ENCODE measurements around the gene TRIM8.
A peak's percentile ranks its signal among the peaks of the same experiment; 100 is the strongest.

Gene TRIM8

GRCh38 chr10:102668326-102669107 is 24.2 kb downstream of the TRIM8 start:
- H4K20me1 ChIP-seq (ENCODE audit: insufficient read depth, low read length, poor library complexity, severe bottlenecking) = no peaks in the 10 kb centered on the region
- TF ChIP-seq EZH2phosphoT487 (IDR thresholded peaks at IDR 0.05; ENCODE audit: borderline replicate concordance) (no peak), CTCF (conservative IDR thresholded peaks at IDR 0.05; ENCODE audit: low read length) (no peak)
- H3K9me2 ChIP-seq (replicated peaks; ENCODE audit: low read depth, low read length) = no peaks in the 10 kb centered on the region
- H3K4me1 ChIP-seq (ENCODE audit: insufficient read depth, low read length, poor library complexity, severe bottlenecking) = peaks cover 44% of the 10 kb centered on the region
- no peak overlapping the region for H3K4me3 ChIP-seq (ENCODE audit: low read length, poor library complexity, severe bottlenecking)
- no peak overlapping the region for H3K4me2 ChIP-seq (ENCODE audit: low read depth, low read length, poor library complexity, severe bottlenecking)
- no peaks in the 10 kb centered on the region for H3K36me3 ChIP-seq (ENCODE audit: insufficient read depth, low read length)
- H2AFZ ChIP-seq (ENCODE audit: low read length) = no peak overlapping the region
- no peaks in the 10 kb centered on the region for H3K9me3 ChIP-seq (ENCODE audit: insufficient read depth, low read depth, low read length)
- H3K79me2 ChIP-seq (ENCODE audit: insufficient read depth, low read length) = no peaks in the 10 kb centered on the region
- peak overlapping the region; percentile 31 for H3K9ac ChIP-seq (ENCODE audit: low read depth, low read length, poor library complexity, severe bottlenecking)
- H3F3A ChIP-seq (ENCODE audit: low read depth) = no peaks in the 10 kb centered on the region
- no peaks in the 10 kb centered on the region for H3K27me3 ChIP-seq (ENCODE audit: insufficient read depth, low read length, poor library complexity, severe bottlenecking)

- no peak overlapping the region for H2AFZ ChIP-seq (ENCODE audit: low read length)
- no peaks in the 10 kb centered on the region for H3K27me3 ChIP-seq (ENCODE audit: insufficient read depth, low read length, poor library complexity, severe bottlenecking)
- no peak overlapping the region for H3K4me2 ChIP-seq (ENCODE audit: low read depth, low read length, poor library complexity, severe bottlenecking)
- no peaks in the 10 kb centered on the region for H3K9me3 ChIP-seq (ENCODE audit: insufficient read depth, low read depth, low read length)
- H3K9ac ChIP-seq (ENCODE audit: low read depth, low read length, poor library complexity, severe bottlenecking) = peak overlapping the region; percentile 62
- H3K36me3 ChIP-seq (ENCODE audit: insufficient read depth, low read length) = no peaks in the 10 kb centered on the region
- H3K4me3 ChIP-seq (ENCODE audit: low read length, poor library complexity, severe bottlenecking) = no peak overlapping the region
- no peaks in the 10 kb centered on the region for H3F3A ChIP-seq (ENCODE audit: low read depth)
- H3K9me2 ChIP-seq (replicated peaks; ENCODE audit: low read depth, low read length) = no peaks in the 10 kb centered on the region
- no peaks in the 10 kb centered on the region for H3K79me2 ChIP-seq (ENCODE audit: insufficient read depth, low read length)
- peaks cover 54% of the 10 kb centered on the region for H3K4me1 ChIP-seq (ENCODE audit: insufficient read depth, low read length, poor library complexity, severe bottlenecking)
- peak; percentile 88 for TF ChIP-seq CTCF (conservative IDR thresholded peaks at IDR 0.05; ENCODE audit: low read length)
- TF ChIP-seq EZH2phosphoT487 (IDR thresholded peaks at IDR 0.05; ENCODE audit: borderline replicate concordance) = no peak
- no peaks in the 10 kb centered on the region for H4K20me1 ChIP-seq (ENCODE audit: insufficient read depth, low read length, poor library complexity, severe bottlenecking)
These were observed 25.2 kb downstream of the TRIM8 start for GRCh38 chr10:102669206-102670064.

- H3K27me3 ChIP-seq (ENCODE audit: insufficient read depth, low read length, poor library complexity, severe bottlenecking) = no peaks in the 10 kb centered on the region
- no peaks in the 10 kb centered on the region for H3K79me2 ChIP-seq (ENCODE audit: insufficient read depth, low read length)
- H3F3A ChIP-seq (ENCODE audit: low read depth) = no peaks in the 10 kb centered on the region
- H3K9ac ChIP-seq (ENCODE audit: low read depth, low read length, poor library complexity, severe bottlenecking) = peak overlapping the region; percentile 21
- no peaks in the 10 kb centered on the region for H3K9me3 ChIP-seq (ENCODE audit: insufficient read depth, low read depth, low read length)
- no peak for TF ChIP-seq EZH2phosphoT487 (IDR thresholded peaks at IDR 0.05; ENCODE audit: borderline replicate concordance)
- peak; percentile 47 for TF ChIP-seq CTCF (conservative IDR thresholded peaks at IDR 0.05; ENCODE audit: low read length)
- H4K20me1 ChIP-seq (ENCODE audit: insufficient read depth, low read length, poor library complexity, severe bottlenecking) = no peaks in the 10 kb centered on the region
- peaks cover 61% of the 10 kb centered on the region for H3K4me1 ChIP-seq (ENCODE audit: insufficient read depth, low read length, poor library complexity, severe bottlenecking)
- H2AFZ ChIP-seq (ENCODE audit: low read length) = no peak overlapping the region
- no peak overlapping the region for H3K4me2 ChIP-seq (ENCODE audit: low read depth, low read length, poor library complexity, severe bottlenecking)
- no peak overlapping the region for H3K4me3 ChIP-seq (ENCODE audit: low read length, poor library complexity, severe bottlenecking)
- H3K36me3 ChIP-seq (ENCODE audit: insufficient read depth, low read length) = no peaks in the 10 kb centered on the region
- H3K9me2 ChIP-seq (replicated peaks; ENCODE audit: low read depth, low read length) = no peaks in the 10 kb centered on the region
These were observed 25.9 kb downstream of the TRIM8 start for GRCh38 chr10:102670065-102670670.

All from Loucy (cell line).